Head of caudate nucleus (tissue), 42 donors: ENCODE data around the gene DTNB.

Experiments
- DNase-seq, 42 donors: peaks; one replicate each; pipeline versions ENCODE4 v3.0.0 to v3.0.0-alpha.2; 2020 to 2021; ENCODE audit warnings: mixed read lengths in 7 of 42
- intact Hi-C: fragments of 100-400 bp; cut with DNase I; formaldehyde crosslinking; loops from one replicate; pipeline ENCODE4 v1.15.0; 2022

DTNB gene

GRCh38 chr2:25491003-25491696 is 182.2 kb downstream of the DTNB start:
- no peak for DNase-seq

GRCh38 chr2:25490217-25490616 is 183.2 kb downstream of the DTNB start:
- DNase-seq: no peak
- intact Hi-C loops: no loop called here

More at GRCh38 chr2:25491003-25491696, 182.2 kb downstream of the DTNB start:
- intact Hi-C loops: no loop called here

- intact Hi-C loops: no loop called here
- DNase-seq: no peak
Measured at GRCh38 chr2:25489631-25490030, 183.7 kb downstream of the DTNB start.

GRCh38 chr2:25483607-25484266 is 189.6 kb downstream of the DTNB start:
- no peak for DNase-seq
- intact Hi-C loops: no loop called here

GRCh38 chr2:25482341-25482740 is 191.0 kb downstream of the DTNB start:
- intact Hi-C loops: no loop called here
- no peak for DNase-seq

- intact Hi-C loops: no loop called here
- DNase-seq: no peak
Measured at GRCh38 chr2:25481381-25482300, 191.7 kb downstream of the DTNB start.

- DNase-seq: no peak
- intact Hi-C loops: no loop called here
Measured at GRCh38 chr2:25480561-25480960, 192.8 kb downstream of the DTNB start.

GRCh38 chr2:25479761-25480160 is 193.6 kb downstream of the DTNB start:
- intact Hi-C loops: no loop called here
- no peak for DNase-seq

- DNase-seq: no peak
- intact Hi-C loops: no loop called here
Measured at GRCh38 chr2:25478736-25479135, 194.6 kb downstream of the DTNB start.

- DNase-seq: peak in 24 of 42 donors; percentile 11 to 68 (median 30)
- intact Hi-C loops: no loop called here
Measured at GRCh38 chr2:25473758-25474340, 199.5 kb downstream of the DTNB start.

- intact Hi-C loops: no loop called here
- no peak for DNase-seq
Measured at GRCh38 chr2:25473131-25473530, 200.2 kb downstream of the DTNB start.

GRCh38 chr2:25470806-25471205 is 202.6 kb downstream of the DTNB start:
- no peak for DNase-seq
- intact Hi-C loops: no loop called here

GRCh38 chr2:25467743-25468142 is 205.6 kb downstream of the DTNB start:
- intact Hi-C loops: no loop called here
- no peak for DNase-seq

GRCh38 chr2:25462021-25462420 is 211.4 kb downstream of the DTNB start:
- DNase-seq: no peak
- intact Hi-C loops: no loop called here

- intact Hi-C loops: no loop called here
- DNase-seq: no peak
Measured at GRCh38 chr2:25460261-25460905, 213.0 kb downstream of the DTNB start.

- intact Hi-C loops: no loop called here
- DNase-seq: no peak
Measured at GRCh38 chr2:25454824-25455611, 218.4 kb downstream of the DTNB start.

- DNase-seq: no peak
- intact Hi-C loops: no loop called here
Measured at GRCh38 chr2:25453199-25453905, 220.0 kb downstream of the DTNB start.

- no peak for DNase-seq
- intact Hi-C loops: no loop called here
Measured at GRCh38 chr2:25448808-25449207, 224.6 kb downstream of the DTNB start.
